GM23338 (cell line): ENCODE data around the gene PRPF31. TPM values are rescaled to one million over a fixed set of nuclear protein-coding genes. Genes with fewer than 3 reads are reported as not detected.
A peak's percentile ranks its signal among the peaks of the same experiment; 100 is the strongest.

ENCODE experiments used
- ATAC-seq: fragments of 200-7000 bp; cut with Tn5 transposase; 3 replicates; pipeline ENCODE4 v1.9.1; 2020
- DNase-seq: peaks from one replicate; pipeline ENCODE4 v3.0.0-alpha.2; 2015; ENCODE audit warnings: low spot score
- H2AFZ ChIP-seq: fragments of 200-600 bp; sonication (generic); 2 replicates; pipeline ENCODE4 v1.8.0; 2016; ENCODE audit warnings: antibody characterized with exemption, mild to moderate bottlenecking, moderate library complexity
- H3F3A ChIP-seq: fragments of 200-600 bp; sonication (generic); replicated peaks from 2 replicates; pipeline ENCODE4 v1.8.0; 2017; ENCODE audit warnings: antibody characterized with exemption, mixed run types, low read depth
- H3K27ac ChIP-seq: fragments of 200-600 bp; sonication (generic); 2 replicates; pipeline ENCODE4 v1.6.1; 2016; ENCODE audit warnings: low read depth
- H3K27me3 ChIP-seq: fragments of 200-600 bp; sonication (generic); 2 replicates; pipeline ENCODE4 v1.8.0; 2016; ENCODE audit warnings: mild to moderate bottlenecking, mixed run types, moderate library complexity; ENCODE audit not compliant: insufficient read depth
- H3K36me3 ChIP-seq: fragments of 200-600 bp; sonication (generic); 2 replicates; pipeline ENCODE4 v1.8.0; 2016; ENCODE audit warnings: mild to moderate bottlenecking; ENCODE audit not compliant: insufficient read depth
- H3K4me1 ChIP-seq: fragments of 200-600 bp; sonication (generic); 2 replicates; pipeline ENCODE4 v1.8.0; 2016; ENCODE audit warnings: mild to moderate bottlenecking, moderate library complexity; ENCODE audit not compliant: insufficient read depth
- H3K4me2 ChIP-seq: fragments of 200-600 bp; sonication (generic); 2 replicates; pipeline ENCODE4 v1.7.1; 2017; ENCODE audit warnings: mixed run types
- H3K4me3 ChIP-seq: fragments of 200-600 bp; sonication (generic); 2 replicates; pipeline ENCODE4 v1.6.1; 2016; ENCODE audit warnings: mixed run types
- H3K79me2 ChIP-seq: fragments of 200-600 bp; sonication (generic); replicated peaks from 2 replicates; pipeline ENCODE4 v1.8.0; 2017; ENCODE audit warnings: mild to moderate bottlenecking; ENCODE audit not compliant: insufficient read depth
- H3K9me2 ChIP-seq: fragments of 200-600 bp; sonication (generic); 2 replicates; pipeline ENCODE4 v1.8.0; 2017; ENCODE audit not compliant: insufficient read depth
- H4K20me1 ChIP-seq: fragments of 200-600 bp; sonication (generic); replicated peaks from 2 replicates; pipeline ENCODE4 v1.8.0; 2017; ENCODE audit warnings: mild to moderate bottlenecking; ENCODE audit not compliant: insufficient read depth
- H3K27ac Mint-ChIP-seq: 2 replicates; pipeline ENCODE4 v1.8.0; 2020; ENCODE audit warnings: inconsistent platforms, mild to moderate bottlenecking, moderate library complexity, mixed read lengths
- H3K27me3 Mint-ChIP-seq: 3 replicates; pipeline ENCODE4 v1.8.0; 2022; ENCODE audit warnings: low read depth, mild to moderate bottlenecking, moderate library complexity, mixed read lengths, inconsistent platforms; ENCODE audit not compliant: insufficient read depth, poor library complexity
- H3K36me3 Mint-ChIP-seq: 3 replicates; pipeline ENCODE4 v1.8.0; 2021; ENCODE audit warnings: low read depth, mild to moderate bottlenecking, inconsistent platforms, moderate library complexity, mixed read lengths
- H3K4me1 Mint-ChIP-seq: 3 replicates; pipeline ENCODE4 v1.8.0; 2020; ENCODE audit warnings: mild to moderate bottlenecking, inconsistent platforms, mixed read lengths
- H3K4me3 Mint-ChIP-seq: 3 replicates; pipeline ENCODE4 v1.8.0; 2021; ENCODE audit warnings: moderate library complexity, mild to moderate bottlenecking, inconsistent platforms, mixed read lengths
- H3K9me3 Mint-ChIP-seq: 3 replicates; pipeline ENCODE4 v1.8.0; 2020; ENCODE audit warnings: moderate library complexity, mild to moderate bottlenecking, inconsistent platforms, mixed read lengths
- CREB1 ChIP-seq: fragments of 250-450 bp; sonication (Bioruptor Pico); IDR thresholded peaks from 2 replicates; pipeline ENCODE4 v1.5.0; 2020; ENCODE audit warnings: low read depth, mild to moderate bottlenecking, moderate library complexity
- EZH2 ChIP-seq: fragments of 200-600 bp; sonication (generic); IDR thresholded peaks from one replicate; pipeline ENCODE4 v1.8.0; 2017; ENCODE audit warnings: antibody characterized with exemption, mild to moderate bottlenecking, low read depth; ENCODE audit not compliant: unreplicated experiment
- EZH2phosphoT487 ChIP-seq: fragments of 200-600 bp; sonication (generic); IDR thresholded peaks from one replicate; pipeline ENCODE4 v1.8.1; 2018; ENCODE audit warnings: antibody characterized with exemption; ENCODE audit not compliant: unreplicated experiment
- JUNB ChIP-seq: IDR thresholded peaks from one replicate; pipeline ENCODE4 v1.6.1; 2016; ENCODE audit warnings: antibody characterized with exemption; ENCODE audit not compliant: unreplicated experiment
- NANOG ChIP-seq: IDR thresholded peaks from 2 replicates; pipeline ENCODE4 v1.6.1; 2016; ENCODE audit warnings: antibody characterized with exemption, borderline replicate concordance
- POLR2AphosphoS5 ChIP-seq: IDR thresholded peaks from 2 replicates; pipeline ENCODE4 v1.6.1; 2016; ENCODE audit warnings: antibody characterized with exemption, low read depth
- STAT1 ChIP-seq: IDR thresholded peaks from one replicate; pipeline ENCODE4 v1.6.1; 2016; ENCODE audit warnings: antibody characterized with exemption; ENCODE audit not compliant: unreplicated experiment
- ZNF114 ChIP-seq: fragments of 250-450 bp; sonication (Bioruptor Pico); IDR thresholded peaks from 2 replicates; pipeline ENCODE4 v1.5.0; 2020; ENCODE audit warnings: mild to moderate bottlenecking, moderate library complexity
- ZNF331 ChIP-seq: fragments of 250-450 bp; sonication (Bioruptor Pico); IDR thresholded peaks from 2 replicates; pipeline ENCODE4 v1.5.0; 2020; ENCODE audit warnings: low read depth, mild to moderate bottlenecking, moderate library complexity
- polyA plus RNA-seq: library from polyadenylated mRNA; unstranded; fragments of >200 nt; fragmentation: Nextera tagmentation; extraction: Ambion mirVana; gene quantifications from 2 replicates; pipeline ENCODE4 v1.2.1, GENCODE V29; 2016
- total RNA-seq: library from RNA; depleted of rRNA; stranded (reverse); fragments of >200 nt; shearing (Covaris generic); gene quantifications from 2 replicates; pipeline ENCODE4 v1.2.3, GENCODE V29; 2014
- TF ChIP-seq, protein P1 (sequence below), 2 experiments: fragments of 200-600 bp in 1 of 2; sonication (generic) in 1 of 2; conservative IDR thresholded peaks; 2 replicates each; pipeline versions ENCODE4 v1.5.1 to v1.6.1; 2016 to 2017; ENCODE audit warnings: antibody characterized with exemption in 2 of 2, low read depth in 2 of 2, mild to moderate bottlenecking in 2 of 2, moderate library complexity in 1 of 2
- TF ChIP-seq, protein P2 (sequence below): fragments of 250-450 bp; sonication (Bioruptor Pico); IDR thresholded peaks from 2 replicates; pipeline ENCODE4 v1.5.0; 2020; ENCODE audit warnings: mild to moderate bottlenecking, moderate library complexity
- TF ChIP-seq, protein P3 (sequence below): IDR thresholded peaks from 2 replicates; pipeline ENCODE4 v1.6.1; 2016; ENCODE audit warnings: antibody characterized with exemption
- TF ChIP-seq, protein P4 (sequence below): IDR thresholded peaks from one replicate; pipeline ENCODE4 v1.6.1; 2018; ENCODE audit warnings: antibody characterized with exemption; ENCODE audit not compliant: unreplicated experiment

PRPF31 gene
- total and polyA plus RNA-seq, 2 experiments from 2014 or later: 83.3 to 94.2 TPM

DNA sequence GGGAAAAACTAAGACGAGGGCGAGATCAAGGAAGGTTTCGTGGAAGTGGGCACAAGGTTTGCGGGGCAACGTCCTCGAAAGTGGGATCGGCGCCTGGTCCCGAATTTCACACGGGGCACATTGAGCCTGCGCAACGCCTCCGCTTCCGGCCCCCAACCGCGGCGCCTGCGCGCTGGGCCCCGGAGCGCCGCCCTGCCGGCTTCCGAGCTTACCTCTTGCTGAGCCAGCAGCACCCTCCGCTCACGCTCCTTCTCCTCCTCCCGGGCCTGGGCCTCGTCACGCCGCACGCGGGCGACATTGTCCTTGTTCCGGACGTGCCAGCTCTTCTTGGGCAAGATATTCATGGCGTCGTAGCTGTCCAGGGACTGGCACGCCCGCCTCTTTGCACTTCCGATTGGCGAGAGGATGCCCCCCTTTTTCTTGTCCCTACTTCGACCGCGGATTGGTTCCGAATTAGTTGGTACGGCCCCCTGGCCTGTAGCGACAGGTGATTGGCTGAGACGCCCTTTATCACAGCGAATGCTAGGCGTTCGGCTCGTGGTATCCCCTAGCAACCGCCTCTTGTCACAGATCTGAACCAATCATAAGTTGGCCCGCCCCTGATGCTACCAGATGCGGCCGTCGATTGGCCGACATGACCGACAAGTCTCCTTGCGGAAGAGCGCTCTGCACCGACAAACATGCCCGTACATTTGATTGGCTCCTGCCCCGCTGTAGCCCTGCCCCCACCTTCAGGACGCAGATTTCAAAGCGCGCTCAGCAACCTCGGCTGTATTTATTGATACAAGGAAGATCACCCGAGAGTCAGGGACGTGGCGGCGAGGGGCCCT, 44.0 kb downstream of the PRPF31 start, which contains the start of gene LENG1:
Gene LENG1, minus strand, starts transcription at position 370 of the 830 bp plus-strand sequence. Its CDS starts 26 bp downstream, at position 344.
- H3K27ac ChIP-seq: peak within 1 kb of the TSS; percentile 67
- peak; percentile 82 for ATAC-seq
- Mint-ChIP-seq H3K9me3 (peaks cover 2% of the 10 kb centered on the region; the same call in 2 of the 3 replicates), H3K27ac (peak within 1 kb of the TSS; percentile 98), H3K27me3 (peaks cover 42% of the 10 kb centered on the region), H3K4me3 (peak within 1 kb of the TSS; percentile 95), H3K36me3 (peaks cover 32% of the 10 kb centered on the region), H3K4me1 (peaks cover 36% of the 10 kb centered on the region)
- H3K27me3 ChIP-seq: peaks cover 7% of the 10 kb centered on the region; the same call in 1 of the 2 replicates
- peaks cover 8% of the 10 kb centered on the region; the same call in 1 of the 2 replicates for H3K4me1 ChIP-seq
- peaks cover 31% of the 10 kb centered on the region for H3F3A ChIP-seq
- peak within 1 kb of the TSS; percentile 88 for H3K4me2 ChIP-seq
- H3K9me2 ChIP-seq: no peaks in the 10 kb centered on the region
- peak; percentile 79 for TF ChIP-seq CREB1 (CRISPR knock-in tag)
- TF ChIP-seq ZNF114 (CRISPR knock-in tag): no peak
- TF ChIP-seq, protein P1, sequence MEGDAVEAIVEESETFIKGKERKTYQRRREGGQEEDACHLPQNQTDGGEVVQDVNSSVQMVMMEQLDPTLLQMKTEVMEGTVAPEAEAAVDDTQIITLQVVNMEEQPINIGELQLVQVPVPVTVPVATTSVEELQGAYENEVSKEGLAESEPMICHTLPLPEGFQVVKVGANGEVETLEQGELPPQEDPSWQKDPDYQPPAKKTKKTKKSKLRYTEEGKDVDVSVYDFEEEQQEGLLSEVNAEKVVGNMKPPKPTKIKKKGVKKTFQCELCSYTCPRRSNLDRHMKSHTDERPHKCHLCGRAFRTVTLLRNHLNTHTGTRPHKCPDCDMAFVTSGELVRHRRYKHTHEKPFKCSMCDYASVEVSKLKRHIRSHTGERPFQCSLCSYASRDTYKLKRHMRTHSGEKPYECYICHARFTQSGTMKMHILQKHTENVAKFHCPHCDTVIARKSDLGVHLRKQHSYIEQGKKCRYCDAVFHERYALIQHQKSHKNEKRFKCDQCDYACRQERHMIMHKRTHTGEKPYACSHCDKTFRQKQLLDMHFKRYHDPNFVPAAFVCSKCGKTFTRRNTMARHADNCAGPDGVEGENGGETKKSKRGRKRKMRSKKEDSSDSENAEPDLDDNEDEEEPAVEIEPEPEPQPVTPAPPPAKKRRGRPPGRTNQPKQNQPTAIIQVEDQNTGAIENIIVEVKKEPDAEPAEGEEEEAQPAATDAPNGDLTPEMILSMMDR (conservative IDR thresholded peaks at IDR 0.05; ENCODE audit: low read depth in 2 of 2): peak; percentile 11 to 35; a peak in 3 of 4 replicates
- no peak for TF ChIP-seq EZH2
- TF ChIP-seq, protein P2, sequence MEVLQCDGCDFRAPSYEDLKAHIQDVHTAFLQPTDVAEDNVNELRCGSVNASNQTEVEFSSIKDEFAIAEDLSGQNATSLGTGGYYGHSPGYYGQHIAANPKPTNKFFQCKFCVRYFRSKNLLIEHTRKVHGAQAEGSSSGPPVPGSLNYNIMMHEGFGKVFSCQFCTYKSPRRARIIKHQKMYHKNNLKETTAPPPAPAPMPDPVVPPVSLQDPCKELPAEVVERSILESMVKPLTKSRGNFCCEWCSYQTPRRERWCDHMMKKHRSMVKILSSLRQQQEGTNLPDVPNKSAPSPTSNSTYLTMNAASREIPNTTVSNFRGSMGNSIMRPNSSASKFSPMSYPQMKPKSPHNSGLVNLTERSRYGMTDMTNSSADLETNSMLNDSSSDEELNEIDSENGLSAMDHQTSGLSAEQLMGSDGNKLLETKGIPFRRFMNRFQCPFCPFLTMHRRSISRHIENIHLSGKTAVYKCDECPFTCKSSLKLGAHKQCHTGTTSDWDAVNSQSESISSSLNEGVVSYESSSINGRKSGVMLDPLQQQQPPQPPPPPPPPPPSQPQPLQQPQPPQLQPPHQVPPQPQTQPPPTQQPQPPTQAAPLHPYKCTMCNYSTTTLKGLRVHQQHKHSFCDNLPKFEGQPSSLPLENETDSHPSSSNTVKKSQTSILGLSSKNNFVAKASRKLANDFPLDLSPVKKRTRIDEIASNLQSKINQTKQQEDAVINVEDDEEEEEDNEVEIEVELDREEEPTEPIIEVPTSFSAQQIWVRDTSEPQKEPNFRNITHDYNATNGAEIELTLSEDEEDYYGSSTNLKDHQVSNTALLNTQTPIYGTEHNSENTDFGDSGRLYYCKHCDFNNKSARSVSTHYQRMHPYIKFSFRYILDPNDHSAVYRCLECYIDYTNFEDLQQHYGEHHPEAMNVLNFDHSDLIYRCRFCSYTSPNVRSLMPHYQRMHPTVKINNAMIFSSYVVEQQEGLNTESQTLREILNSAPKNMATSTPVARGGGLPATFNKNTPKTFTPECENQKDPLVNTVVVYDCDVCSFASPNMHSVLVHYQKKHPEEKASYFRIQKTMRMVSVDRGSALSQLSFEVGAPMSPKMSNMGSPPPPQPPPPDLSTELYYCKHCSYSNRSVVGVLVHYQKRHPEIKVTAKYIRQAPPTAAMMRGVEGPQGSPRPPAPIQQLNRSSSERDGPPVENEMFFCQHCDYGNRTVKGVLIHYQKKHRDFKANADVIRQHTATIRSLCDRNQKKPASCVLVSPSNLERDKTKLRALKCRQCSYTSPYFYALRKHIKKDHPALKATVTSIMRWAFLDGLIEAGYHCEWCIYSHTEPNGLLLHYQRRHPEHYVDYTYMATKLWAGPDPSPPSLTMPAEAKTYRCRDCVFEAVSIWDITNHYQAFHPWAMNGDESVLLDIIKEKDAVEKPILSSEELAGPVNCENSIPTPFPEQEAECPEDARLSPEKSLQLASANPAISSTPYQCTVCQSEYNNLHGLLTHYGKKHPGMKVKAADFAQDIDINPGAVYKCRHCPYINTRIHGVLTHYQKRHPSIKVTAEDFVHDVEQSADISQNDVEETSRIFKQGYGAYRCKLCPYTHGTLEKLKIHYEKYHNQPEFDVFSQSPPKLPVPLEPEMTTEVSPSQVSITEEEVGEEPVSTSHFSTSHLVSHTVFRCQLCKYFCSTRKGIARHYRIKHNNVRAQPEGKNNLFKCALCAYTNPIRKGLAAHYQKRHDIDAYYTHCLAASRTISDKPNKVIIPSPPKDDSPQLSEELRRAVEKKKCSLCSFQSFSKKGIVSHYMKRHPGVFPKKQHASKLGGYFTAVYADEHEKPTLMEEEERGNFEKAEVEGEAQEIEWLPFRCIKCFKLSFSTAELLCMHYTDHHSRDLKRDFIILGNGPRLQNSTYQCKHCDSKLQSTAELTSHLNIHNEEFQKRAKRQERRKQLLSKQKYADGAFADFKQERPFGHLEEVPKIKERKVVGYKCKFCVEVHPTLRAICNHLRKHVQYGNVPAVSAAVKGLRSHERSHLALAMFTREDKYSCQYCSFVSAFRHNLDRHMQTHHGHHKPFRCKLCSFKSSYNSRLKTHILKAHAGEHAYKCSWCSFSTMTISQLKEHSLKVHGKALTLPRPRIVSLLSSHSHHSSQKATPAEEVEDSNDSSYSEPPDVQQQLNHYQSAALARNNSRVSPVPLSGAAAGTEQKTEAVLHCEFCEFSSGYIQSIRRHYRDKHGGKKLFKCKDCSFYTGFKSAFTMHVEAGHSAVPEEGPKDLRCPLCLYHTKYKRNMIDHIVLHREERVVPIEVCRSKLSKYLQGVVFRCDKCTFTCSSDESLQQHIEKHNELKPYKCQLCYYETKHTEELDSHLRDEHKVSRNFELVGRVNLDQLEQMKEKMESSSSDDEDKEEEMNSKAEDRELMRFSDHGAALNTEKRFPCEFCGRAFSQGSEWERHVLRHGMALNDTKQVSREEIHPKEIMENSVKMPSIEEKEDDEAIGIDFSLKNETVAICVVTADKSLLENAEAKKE: no peak
- TF ChIP-seq, protein P3, sequence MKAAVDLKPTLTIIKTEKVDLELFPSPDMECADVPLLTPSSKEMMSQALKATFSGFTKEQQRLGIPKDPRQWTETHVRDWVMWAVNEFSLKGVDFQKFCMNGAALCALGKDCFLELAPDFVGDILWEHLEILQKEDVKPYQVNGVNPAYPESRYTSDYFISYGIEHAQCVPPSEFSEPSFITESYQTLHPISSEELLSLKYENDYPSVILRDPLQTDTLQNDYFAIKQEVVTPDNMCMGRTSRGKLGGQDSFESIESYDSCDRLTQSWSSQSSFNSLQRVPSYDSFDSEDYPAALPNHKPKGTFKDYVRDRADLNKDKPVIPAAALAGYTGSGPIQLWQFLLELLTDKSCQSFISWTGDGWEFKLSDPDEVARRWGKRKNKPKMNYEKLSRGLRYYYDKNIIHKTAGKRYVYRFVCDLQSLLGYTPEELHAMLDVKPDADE: no peak; the same call in 1 of the 2 replicates
- TF ChIP-seq POLR2AphosphoS5: peak; percentile 68
- TF ChIP-seq, protein P4, sequence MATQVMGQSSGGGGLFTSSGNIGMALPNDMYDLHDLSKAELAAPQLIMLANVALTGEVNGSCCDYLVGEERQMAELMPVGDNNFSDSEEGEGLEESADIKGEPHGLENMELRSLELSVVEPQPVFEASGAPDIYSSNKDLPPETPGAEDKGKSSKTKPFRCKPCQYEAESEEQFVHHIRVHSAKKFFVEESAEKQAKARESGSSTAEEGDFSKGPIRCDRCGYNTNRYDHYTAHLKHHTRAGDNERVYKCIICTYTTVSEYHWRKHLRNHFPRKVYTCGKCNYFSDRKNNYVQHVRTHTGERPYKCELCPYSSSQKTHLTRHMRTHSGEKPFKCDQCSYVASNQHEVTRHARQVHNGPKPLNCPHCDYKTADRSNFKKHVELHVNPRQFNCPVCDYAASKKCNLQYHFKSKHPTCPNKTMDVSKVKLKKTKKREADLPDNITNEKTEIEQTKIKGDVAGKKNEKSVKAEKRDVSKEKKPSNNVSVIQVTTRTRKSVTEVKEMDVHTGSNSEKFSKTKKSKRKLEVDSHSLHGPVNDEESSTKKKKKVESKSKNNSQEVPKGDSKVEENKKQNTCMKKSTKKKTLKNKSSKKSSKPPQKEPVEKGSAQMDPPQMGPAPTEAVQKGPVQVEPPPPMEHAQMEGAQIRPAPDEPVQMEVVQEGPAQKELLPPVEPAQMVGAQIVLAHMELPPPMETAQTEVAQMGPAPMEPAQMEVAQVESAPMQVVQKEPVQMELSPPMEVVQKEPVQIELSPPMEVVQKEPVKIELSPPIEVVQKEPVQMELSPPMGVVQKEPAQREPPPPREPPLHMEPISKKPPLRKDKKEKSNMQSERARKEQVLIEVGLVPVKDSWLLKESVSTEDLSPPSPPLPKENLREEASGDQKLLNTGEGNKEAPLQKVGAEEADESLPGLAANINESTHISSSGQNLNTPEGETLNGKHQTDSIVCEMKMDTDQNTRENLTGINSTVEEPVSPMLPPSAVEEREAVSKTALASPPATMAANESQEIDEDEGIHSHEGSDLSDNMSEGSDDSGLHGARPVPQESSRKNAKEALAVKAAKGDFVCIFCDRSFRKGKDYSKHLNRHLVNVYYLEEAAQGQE: no peak
- no peak for TF ChIP-seq EZH2phosphoT487
- TF ChIP-seq ZNF331 (CRISPR knock-in tag): no peak
- TF ChIP-seq NANOG: no peak
- TF ChIP-seq STAT1: no peak
- TF ChIP-seq JUNB: no peak
- H3K4me3 ChIP-seq: peak within 1 kb of the TSS; percentile 63
- peaks cover 11% of the 10 kb centered on the region; the same call in 1 of the 2 replicates for H4K20me1 ChIP-seq
- H3K79me2 ChIP-seq: peaks cover 9% of the 10 kb centered on the region; the same call in 1 of the 2 replicates
- peak within 1 kb of the TSS; percentile 2; the same call in 1 of the 2 replicates for H2AFZ ChIP-seq
- H3K36me3 ChIP-seq: peaks cover 7% of the 10 kb centered on the region; the same call in 1 of the 2 replicates
- peak; percentile 100 for DNase-seq
